ENCODE results near the gene CD300A.
"Not testable (repeated sequence)": the region's sequence is repeated elsewhere in the genome, so short reads cannot be mapped to it uniquely, and the experiment has no call there.

The CD300A gene

DNA sequence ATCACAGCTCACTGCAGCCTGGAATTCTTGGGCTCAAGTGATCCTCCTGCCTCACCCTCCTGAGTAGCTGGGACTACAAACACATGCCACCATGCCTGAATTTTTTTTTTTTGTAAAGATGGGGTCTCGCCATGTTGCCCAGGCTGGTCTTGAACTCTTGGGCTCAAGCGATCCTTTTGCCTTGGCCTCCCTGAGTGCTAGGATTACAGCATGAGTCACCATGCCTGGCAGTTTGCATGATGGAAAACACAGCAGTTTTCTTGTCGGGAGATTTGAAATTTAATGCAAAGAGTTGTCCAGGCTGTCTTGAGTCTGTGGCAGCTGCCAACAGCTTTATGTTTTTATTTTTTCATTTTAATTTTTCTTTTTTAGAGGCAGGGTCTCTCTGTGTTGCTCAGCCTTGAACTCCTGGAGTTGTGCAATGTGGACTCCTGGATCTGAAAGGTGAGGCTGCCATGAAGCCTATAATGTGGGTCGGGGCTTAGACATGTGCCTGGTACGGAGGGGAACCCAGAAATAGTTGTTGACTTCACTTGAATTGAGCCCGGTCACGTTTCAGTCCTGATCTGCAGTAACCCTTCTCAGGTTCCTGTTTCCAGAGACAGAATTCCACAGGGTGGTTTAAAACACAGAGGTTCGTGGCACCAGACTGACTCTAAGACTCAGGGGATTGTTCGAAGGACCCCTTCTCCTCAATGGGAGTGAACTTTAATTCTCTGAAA lies 18.7 kb downstream of the CD300A start:
- no peak for DNase-seq

GRCh38 chr17:74485841-74486240 lies 19.4 kb downstream of the CD300A start:
- DNase-seq, result no peak

- not testable (repeated sequence) for DNase-seq
Measured at GRCh38 chr17:74488276-74488675, 21.8 kb downstream of the CD300A start.

DNA sequence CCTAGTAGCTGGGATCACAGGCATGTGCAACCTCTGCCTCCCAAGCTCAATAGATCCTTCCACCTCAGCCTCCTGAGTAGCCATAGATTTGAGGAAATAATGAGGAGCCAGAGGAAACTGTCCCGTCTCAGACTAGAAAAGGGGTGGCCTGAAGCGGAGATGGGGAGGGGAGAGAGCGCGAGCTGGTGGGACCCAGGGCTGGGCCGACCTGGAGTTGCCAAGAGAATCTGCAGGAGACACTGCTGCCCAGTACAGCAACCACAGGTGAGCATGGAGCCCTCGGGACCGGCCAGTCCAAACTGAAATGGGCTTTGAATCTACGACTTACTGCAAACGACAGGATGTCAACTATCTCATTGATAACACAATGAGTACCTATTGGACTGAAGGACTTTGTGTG lies 24.3 kb downstream of the CD300A start:
- no peak for DNase-seq

DNA sequence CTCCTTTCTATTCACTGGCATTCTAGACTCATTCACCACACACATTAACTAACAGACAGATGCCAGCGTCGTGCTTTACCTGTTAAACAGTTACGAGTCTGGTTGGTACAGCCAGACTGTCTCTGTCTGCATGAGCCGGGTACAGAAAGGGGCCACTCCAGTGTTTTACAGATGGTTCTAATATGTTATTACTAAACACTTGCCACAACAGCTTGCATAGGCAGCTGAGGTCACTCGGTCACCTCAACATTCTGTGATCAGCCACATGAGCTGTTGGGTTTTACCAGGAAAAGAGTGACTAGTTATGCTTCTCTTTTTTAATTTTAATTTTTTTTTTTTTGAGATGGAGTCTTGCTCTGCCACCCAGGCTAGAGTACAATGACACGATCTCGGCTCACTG lies 25.2 kb downstream of the CD300A start:
- peak; percentile 13 for DNase-seq

DNA sequence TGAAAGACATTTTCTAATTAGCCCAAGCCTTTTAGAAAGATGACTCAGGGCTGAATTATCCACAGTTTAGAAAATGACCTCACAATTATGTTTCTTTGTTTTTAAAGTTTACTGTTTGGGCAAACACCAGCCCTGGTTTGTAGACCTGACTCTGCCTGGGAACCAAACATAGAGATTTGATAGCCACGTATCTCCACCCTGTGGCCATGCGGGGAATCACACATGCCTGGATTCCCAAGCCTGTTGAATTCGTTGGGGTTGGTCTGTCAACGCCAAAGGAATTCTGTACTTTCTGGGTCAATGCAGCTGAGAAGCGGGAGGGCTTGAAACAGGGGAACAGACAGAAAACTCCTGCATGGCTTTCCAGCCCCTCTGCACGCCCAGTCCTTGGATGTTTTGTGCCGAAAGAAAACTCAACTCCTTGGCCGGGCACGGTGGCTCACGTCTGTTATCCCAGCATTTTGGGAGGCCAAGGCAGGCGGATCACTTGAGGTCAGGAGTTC lies 26.9 kb downstream of the CD300A start:
- DNase-seq, result peak; percentile 78

DNA sequence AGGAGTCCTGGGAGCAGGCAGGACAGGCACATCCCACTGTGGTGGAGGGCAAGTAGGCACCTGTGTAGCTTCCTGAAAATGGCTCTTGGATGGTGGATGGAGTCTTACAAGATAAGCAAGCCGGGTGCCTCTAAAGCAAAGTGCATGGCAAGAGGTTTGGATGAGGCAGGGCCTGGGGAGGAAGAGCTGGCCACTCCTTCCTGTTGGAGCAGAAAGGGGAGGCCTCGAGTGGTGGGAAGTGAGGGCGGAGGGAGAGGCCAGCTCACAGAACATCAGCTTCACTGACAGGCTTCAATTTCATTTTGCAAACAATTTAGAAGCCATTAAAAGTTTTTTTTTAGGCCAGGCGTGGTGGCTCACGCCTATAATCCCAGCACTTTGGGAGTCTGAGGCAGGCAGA lies 31.0 kb downstream of the CD300A start:
- DNase-seq, result no peak

DNA sequence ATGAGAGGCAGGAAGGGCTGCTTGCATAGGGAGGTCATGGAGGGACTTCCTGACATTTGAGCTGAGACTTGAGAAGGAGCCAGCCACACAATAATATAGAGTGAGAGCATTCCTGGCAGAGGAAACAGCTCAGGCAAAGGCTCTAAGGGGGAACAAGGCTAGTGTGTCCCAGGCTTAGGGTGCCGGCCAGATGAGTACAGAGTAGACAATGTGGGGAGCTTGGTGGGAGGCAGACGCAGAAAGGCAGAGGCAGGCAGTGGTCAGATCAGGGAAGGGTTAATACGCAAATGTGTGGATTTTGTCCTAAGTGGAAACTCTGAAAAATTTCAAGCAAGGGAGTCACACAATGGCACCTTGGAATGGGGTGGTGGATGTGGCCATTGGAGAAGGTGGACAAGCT lies 33.6 kb downstream of the CD300A start:
- no peak for DNase-seq

- no peak for DNase-seq
Measured at GRCh38 chr17:74502861-74503260, 36.4 kb downstream of the CD300A start.

DNA sequence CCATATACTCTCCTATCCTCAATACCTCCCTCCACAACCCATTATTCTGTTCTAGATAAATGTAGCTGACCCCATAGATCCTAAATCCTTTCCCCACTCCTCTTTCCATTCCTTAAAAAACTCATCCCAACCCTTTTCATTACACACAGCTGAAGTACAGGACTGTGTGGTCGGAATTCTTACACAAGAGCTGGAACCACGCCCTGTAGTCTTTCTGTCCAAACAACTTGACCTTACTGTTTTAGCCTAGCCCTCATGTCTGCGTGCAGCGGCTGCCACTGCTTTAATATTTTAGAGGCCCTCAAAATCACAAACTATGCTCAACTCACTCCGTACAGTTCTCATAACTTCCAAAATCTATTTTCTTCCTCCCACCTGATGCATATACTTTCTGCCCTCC lies 37.5 kb downstream of the CD300A start:
- not testable (repeated sequence) for DNase-seq

- no peak for DNase-seq
Measured at GRCh38 chr17:74508156-74508555, 41.7 kb downstream of the CD300A start.

DNA sequence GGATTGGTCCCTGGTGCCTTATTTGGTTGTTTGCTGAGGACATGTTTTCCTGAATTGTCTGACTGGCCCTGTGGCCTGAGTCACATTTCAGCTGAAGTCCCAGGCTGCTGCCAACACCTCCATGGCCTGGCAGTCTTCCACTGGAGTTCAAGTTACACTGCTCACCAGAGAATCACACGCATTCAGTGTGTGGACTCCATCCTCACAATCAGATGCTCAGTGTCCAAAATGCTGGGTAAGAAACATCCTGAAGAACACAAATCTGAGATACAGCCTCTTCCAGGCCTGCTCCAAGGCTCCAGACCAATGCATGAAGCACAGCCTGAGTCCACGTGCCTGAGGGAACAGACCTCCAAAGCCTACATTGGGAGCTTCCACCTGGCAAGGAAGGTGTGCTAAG lies 45.6 kb downstream of the CD300A start:
- DNase-seq, result no peak

GRCh38 chr17:74512624-74513091 lies 46.2 kb downstream of the CD300A start:
- peak; percentile 15 for DNase-seq

DNA sequence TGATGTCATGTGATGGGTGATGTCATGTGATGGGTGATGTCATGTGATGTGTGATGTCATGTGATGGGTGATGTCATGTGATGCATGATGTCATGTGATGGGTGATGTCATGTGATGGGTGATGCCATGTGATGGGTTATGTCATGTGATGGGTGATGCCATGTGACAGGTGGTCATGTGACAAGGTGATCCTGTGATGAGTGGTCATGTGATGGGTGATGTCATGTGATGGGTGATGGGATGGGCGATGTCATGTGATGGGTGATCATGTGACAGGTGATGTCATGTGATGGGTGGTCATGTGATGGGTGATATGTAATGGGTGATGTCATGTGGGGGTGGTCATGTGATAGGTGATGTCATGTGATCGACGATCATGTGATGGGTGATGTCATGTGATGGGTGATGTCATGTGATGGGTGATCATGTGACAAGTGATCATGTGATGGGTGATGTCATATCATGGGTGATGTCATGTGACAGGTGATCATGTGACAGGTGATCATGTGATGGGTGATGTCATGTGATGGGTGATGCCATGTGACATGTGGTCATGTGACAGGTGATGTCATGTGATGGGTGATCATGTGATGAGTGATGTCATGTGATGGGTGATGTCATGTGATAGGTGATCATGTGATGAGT lies 47.7 kb downstream of the CD300A start:
- DNase-seq, result peak; percentile 50

- DNase-seq, result no peak
Measured at GRCh38 chr17:74514632-74515334, 48.3 kb downstream of the CD300A start.

- DNase-seq, result no peak
Measured at GRCh38 chr17:74515941-74516340, 49.5 kb downstream of the CD300A start.

- no peak for DNase-seq
Measured at GRCh38 chr17:74516561-74517328, 50.3 kb downstream of the CD300A start.

DNA sequence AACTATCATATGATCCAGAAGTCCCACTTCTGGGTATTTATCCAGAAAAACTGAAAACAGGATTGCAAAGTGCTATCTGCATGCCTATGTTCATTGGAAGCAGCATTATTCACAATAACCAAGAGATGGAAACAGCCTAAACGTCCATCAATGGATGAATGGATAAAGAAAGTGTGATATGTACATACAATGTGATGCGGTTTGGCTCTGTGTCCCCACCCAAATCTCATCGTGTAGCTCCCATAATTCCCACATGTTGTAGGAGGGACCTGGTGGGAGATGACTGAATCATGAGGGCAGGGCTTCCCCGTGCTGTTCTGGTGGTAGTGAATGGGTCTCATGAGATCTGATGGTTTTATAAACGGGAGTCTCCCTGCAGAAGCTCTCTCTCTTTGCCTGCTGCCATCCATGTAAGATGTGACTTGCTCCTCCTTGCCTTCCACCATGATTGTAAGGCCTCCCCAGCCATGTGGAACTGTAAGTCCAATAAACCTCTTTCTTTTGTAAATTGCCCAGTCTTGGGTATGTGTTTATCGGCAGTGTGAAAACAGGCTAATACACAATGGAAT lies 52.1 kb downstream of the CD300A start:
- not testable (repeated sequence) for DNase-seq

GRCh38 chr17:74520016-74520434 lies 53.6 kb downstream of the CD300A start:
- peak; percentile 14 for DNase-seq

DNA sequence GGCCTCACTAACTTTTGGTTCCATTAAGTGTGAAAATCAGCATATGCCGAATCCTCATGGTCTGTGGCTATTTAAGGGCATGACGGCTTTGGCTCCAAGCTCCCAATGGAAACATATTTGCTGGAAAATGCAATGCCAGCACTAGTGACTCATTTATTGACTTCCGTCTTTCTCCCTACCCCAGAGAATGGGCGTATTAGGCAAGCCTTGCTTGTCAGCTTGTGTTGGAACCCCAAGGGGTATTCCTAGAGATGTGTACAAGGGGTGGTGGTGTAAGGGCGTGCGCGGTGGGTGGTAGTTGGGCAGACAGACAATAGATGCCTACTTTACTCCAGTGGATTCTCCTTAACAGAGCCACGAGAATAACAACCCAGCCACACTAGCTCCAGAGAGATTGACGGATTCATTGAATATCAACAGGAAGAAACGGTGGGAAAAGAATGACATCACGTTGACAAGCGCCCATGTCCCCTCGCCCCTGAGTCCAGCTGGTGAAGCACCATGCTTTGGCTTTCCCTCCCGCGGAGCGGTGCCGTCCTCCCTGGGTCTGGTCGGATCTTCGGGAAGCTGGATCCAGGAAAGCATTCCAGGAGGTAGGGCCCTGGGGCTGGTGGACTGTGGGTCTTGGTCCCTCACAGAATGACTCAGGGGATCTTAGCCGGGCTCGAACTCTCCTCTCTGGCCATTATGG lies 54.5 kb downstream of the CD300A start:
- no peak for DNase-seq

GRCh38 chr17:74521701-74522201 lies 55.3 kb downstream of the CD300A start:
- peak; percentile 33 for DNase-seq

All from CD4-positive, alpha-beta T cell treated with Interleukin-10 for 1 hour (primary cell).